ENCODE measurements around the gene SLFN5. TPM values are rescaled to one million over a fixed set of nuclear protein-coding genes. Genes with fewer than 3 reads are reported as not detected.
"Not testable (repeated sequence)": the region's sequence is repeated elsewhere in the genome, so short reads cannot be mapped to it uniquely, and the experiment has no call there.

Gene SLFN5
- total RNA-seq (10 to 100 TPM; 28.5 to 32.7 TPM), total RNA-seq (22.4 to 2,385 (median 658) reads per million in 172 experiments)
- 99.8 TPM for polyA plus RNA-seq (2013, experiment 1 of 2)
- 134 TPM for polyA plus RNA-seq (2013, experiment 2 of 2)

DNA sequence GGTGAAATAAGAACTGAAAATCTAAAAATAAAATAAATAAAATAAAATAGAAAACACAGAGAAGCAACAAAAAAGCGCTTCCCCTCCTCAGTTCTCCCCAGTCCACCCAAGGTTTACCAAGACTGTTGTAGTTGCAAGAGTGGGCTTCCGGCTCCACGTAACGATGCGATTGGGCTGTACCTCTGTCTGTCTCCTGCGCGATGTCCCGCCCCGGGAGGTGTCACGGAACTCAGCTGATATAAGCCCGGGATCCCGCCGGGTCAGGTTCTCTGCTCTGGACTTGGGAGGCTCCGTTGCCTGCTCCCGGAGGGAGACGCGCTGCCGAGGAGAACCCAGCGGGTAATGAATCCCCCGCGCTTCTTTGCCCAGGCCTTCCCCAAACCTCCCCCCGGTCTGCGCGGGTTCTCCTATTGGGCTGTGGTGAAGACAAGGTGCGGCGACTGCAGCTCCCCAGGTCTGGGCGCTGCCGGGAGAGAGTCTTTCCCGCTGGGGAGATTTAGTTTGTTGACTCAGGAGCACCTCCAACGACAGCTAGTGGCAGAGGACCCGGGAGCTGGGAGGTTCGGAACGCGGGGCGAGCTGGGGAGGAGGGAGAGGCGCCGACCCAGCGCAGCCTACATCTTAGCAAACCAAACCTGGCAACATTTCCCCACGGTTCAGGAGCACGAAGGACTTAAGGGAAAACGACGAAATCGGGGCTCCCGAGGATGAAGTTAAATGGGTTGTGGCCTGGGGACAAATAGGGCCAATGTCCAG is at the start of gene SLFN5:
TSS of gene SLFN5 (plus strand) at position 268 of the 756 bp plus-strand sequence. CDS start 15,619 bp downstream, outside the sequence.
- TF ChIP-seq, protein P1, sequence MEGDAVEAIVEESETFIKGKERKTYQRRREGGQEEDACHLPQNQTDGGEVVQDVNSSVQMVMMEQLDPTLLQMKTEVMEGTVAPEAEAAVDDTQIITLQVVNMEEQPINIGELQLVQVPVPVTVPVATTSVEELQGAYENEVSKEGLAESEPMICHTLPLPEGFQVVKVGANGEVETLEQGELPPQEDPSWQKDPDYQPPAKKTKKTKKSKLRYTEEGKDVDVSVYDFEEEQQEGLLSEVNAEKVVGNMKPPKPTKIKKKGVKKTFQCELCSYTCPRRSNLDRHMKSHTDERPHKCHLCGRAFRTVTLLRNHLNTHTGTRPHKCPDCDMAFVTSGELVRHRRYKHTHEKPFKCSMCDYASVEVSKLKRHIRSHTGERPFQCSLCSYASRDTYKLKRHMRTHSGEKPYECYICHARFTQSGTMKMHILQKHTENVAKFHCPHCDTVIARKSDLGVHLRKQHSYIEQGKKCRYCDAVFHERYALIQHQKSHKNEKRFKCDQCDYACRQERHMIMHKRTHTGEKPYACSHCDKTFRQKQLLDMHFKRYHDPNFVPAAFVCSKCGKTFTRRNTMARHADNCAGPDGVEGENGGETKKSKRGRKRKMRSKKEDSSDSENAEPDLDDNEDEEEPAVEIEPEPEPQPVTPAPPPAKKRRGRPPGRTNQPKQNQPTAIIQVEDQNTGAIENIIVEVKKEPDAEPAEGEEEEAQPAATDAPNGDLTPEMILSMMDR (IDR thresholded peaks at IDR 0.05): no peak
- ATAC-seq (ENCODE audit: poor library complexity) (peak; percentile 79), DNase-seq (peak; percentile 89 to 97 (median 94))
- intact Hi-C loops (cut with DNase I, micrococcal nuclease): loop anchor here (1.0 to 10.0 kb wide), 8 partner anchors 25 to 502 kb away; partner anchors contain the start of gene SLFN11 (in 1 of the 2)
- H3K27ac ChIP-seq (ENCODE audit: low read depth in 1 of 2, low read length in 2 of 2): peak within 1 kb of the TSS; percentile 92 to 99
- Mint-ChIP-seq H3K36me3 (ENCODE audit: low read depth) (peaks cover 83% of the 10 kb centered on the region), H3K27me3 (no peaks in the 10 kb centered on the region), H3K4me1 (ENCODE audit: low read depth) (peaks cover 61% of the 10 kb centered on the region), H3K4me3 (peak within 1 kb of the TSS; percentile 99), H3K27ac (peak within 1 kb of the TSS; percentile 100), H3K9me3 (no peaks in the 10 kb centered on the region)
- no peaks in the 10 kb centered on the region for H3K9me3 ChIP-seq (ENCODE audit: control insufficient read depth in 1 of 2, insufficient read depth in 1 of 2, low read length in 2 of 2)
- POLR2A ChIA-PET: interaction anchor here (0.6 to 10.9 kb wide), 39 partner anchors 13 to 566 kb away, joined by 3 to 440 read pairs (median 6); partner anchors contain the start of genes AP2B1, NLE1, PEX12 and SLFN11
- CTCF ChIA-PET: interaction anchor here (0.8 to 4.5 kb wide), 10 partner anchors 15 to 336 kb away, joined by 3 to 19 read pairs (median 3); partner anchors contain the start of gene PEX12
- H3K36me3 ChIP-seq (ENCODE audit: insufficient read depth, low read length): peaks cover 30% of the 10 kb centered on the region
- no peaks in the 10 kb centered on the region for H3K27me3 ChIP-seq (ENCODE audit: control insufficient read depth in 1 of 2, insufficient read depth in 2 of 2, low read length in 2 of 2)
- H3K4me3 ChIP-seq (ENCODE audit: low read length): peak within 1 kb of the TSS; percentile 99
- peaks cover 42% of the 10 kb centered on the region for H3K4me1 ChIP-seq (ENCODE audit: insufficient read depth, low read length)

DNA sequence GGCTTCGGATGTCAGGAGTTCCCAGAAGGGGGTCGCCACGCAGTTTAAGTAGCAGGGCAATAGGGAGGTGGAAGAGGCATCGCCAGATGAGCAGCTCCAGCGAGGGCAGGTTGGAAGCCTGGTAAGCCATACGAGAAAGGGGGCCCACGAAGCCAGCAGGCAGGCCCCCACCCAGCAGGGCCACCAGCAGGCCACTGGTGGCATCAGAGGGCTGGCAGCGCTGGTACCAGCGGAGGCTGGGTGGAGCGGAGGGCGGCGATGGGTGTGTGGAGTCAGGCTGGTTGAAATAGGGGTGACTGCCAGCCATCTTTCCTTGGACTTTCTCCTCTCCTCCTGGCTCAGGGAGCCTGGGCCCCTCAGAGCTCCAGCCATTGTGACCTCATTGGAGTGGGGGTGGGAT is 48.9 kb upstream of the SLFN5 start, which contains the start of gene SLC35G3:
TSS of gene SLC35G3 (minus strand) at position 393 of the 400 bp plus-strand sequence. CDS start at position 307, 86 bp downstream.
- Mint-ChIP-seq H3K27ac (peak within 1 kb of the TSS; percentile 72), H3K4me3 (peak within 1 kb of the TSS; percentile 69), H3K4me1 (ENCODE audit: low read depth) (peaks cover 46% of the 10 kb centered on the region)
- H3K9me3 ChIP-seq (ENCODE audit: control insufficient read depth in 1 of 2, insufficient read depth in 1 of 2, low read length in 2 of 2); H3K36me3 ChIP-seq (ENCODE audit: insufficient read depth, low read length); H3K27ac ChIP-seq (ENCODE audit: low read depth in 1 of 2, low read length in 2 of 2); DNase-seq; H3K27me3 ChIP-seq (ENCODE audit: control insufficient read depth in 1 of 2, insufficient read depth in 2 of 2, low read length in 2 of 2); POLR2A ChIA-PET; H3K36me3 Mint-ChIP-seq (ENCODE audit: low read depth); H3K9me3 Mint-ChIP-seq; H3K4me3 ChIP-seq (ENCODE audit: low read length); H3K27me3 Mint-ChIP-seq; ATAC-seq (ENCODE audit: poor library complexity); intact Hi-C loops (cut with DNase I, micrococcal nuclease); H3K4me1 ChIP-seq (ENCODE audit: insufficient read depth, low read length); CTCF ChIA-PET: not testable (repeated sequence)

DNA sequence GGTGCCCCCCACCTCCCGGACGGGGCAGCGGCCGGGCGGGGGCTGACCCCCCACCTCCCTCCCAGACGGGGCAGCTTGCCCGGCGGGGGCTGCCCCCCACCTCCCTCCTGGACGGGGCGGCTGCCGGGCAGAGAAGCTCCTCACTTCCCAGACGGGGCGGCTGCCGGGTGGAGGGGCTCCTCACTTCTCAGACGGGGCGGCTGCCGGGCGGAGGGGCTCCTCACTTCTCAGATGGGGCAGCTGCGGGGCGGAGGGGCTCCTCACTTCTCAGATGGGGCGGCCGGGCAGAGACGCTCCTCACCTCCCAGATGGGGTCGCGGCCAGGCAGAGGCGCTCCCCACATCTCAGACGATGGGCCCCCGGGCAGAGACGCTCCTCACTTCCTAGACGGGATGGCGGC is 47.8 kb upstream of the SLFN5 start:
- H3K36me3 Mint-ChIP-seq (ENCODE audit: low read depth); intact Hi-C loops (cut with DNase I, micrococcal nuclease); H3K9me3 ChIP-seq (ENCODE audit: control insufficient read depth in 1 of 2, insufficient read depth in 1 of 2, low read length in 2 of 2); ATAC-seq (ENCODE audit: poor library complexity); H3K27me3 ChIP-seq (ENCODE audit: control insufficient read depth in 1 of 2, insufficient read depth in 2 of 2, low read length in 2 of 2); DNase-seq; H3K4me1 ChIP-seq (ENCODE audit: insufficient read depth, low read length); H3K4me3 ChIP-seq (ENCODE audit: low read length); H3K36me3 ChIP-seq (ENCODE audit: insufficient read depth, low read length); H3K27ac Mint-ChIP-seq; H3K27ac ChIP-seq (ENCODE audit: low read depth in 1 of 2, low read length in 2 of 2); CTCF ChIA-PET; H3K27me3 Mint-ChIP-seq; H3K9me3 Mint-ChIP-seq; POLR2A ChIA-PET; H3K4me3 Mint-ChIP-seq: not testable (repeated sequence)
- H3K4me1 Mint-ChIP-seq (ENCODE audit: low read depth): peaks cover 36% of the 10 kb centered on the region

DNA sequence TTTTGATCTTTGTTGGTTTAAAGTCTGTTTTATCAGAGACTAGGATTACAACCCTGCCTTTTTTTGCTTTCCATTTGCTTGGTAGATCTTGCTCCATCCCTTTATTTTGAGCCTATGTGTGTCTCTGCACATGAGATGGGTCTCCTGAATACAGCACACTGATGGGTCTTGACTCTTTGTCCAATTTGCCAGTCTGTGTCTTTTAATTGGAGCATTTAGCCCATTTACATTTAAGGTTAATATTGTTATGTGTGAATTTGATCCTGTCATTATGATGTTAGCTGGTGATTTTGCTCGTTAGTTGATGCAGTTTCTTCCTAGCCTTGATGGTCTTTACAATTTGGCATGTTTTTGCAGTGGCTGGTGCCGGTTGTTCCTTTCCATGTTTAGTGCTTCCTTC is 40.3 kb upstream of the SLFN5 start:
- POLR2A ChIA-PET; H3K9me3 Mint-ChIP-seq; DNase-seq; H3K9me3 ChIP-seq (ENCODE audit: control insufficient read depth in 1 of 2, insufficient read depth in 1 of 2, low read length in 2 of 2); H3K4me3 ChIP-seq (ENCODE audit: low read length); ATAC-seq (ENCODE audit: poor library complexity); H3K36me3 ChIP-seq (ENCODE audit: insufficient read depth, low read length); intact Hi-C loops (cut with DNase I, micrococcal nuclease); H3K4me1 ChIP-seq (ENCODE audit: insufficient read depth, low read length); H3K4me3 Mint-ChIP-seq; H3K27ac ChIP-seq (ENCODE audit: low read depth in 1 of 2, low read length in 2 of 2); H3K27me3 ChIP-seq (ENCODE audit: control insufficient read depth in 1 of 2, insufficient read depth in 2 of 2, low read length in 2 of 2); CTCF ChIA-PET; H3K27ac Mint-ChIP-seq; H3K27me3 Mint-ChIP-seq: not testable (repeated sequence)
- peaks cover 16% of the 10 kb centered on the region for H3K4me1 Mint-ChIP-seq (ENCODE audit: low read depth)
- H3K36me3 Mint-ChIP-seq (ENCODE audit: low read depth): peaks cover 31% of the 10 kb centered on the region

Data from CD4-positive, alpha-beta T cell (primary cell).